ENCODE results near the gene KCNJ15. TPM values are rescaled to one million over a fixed set of nuclear protein-coding genes. Genes with fewer than 3 reads are reported as not detected.

The KCNJ15 gene
- total and polyA plus RNA-seq, 2 of the 4 experiments (the other 2 are of a cell fraction): under 0.01 to 0.07 TPM

- H4K91ac ChIP-seq (ENCODE audit: insufficient read depth, low read depth, low read length): no peak overlapping the region
- no peaks in the 10 kb centered on the region for H4K20me1 ChIP-seq (ENCODE audit: insufficient read depth, low read length)
- intact Hi-C loops (cut with micrococcal nuclease) (no loop called here), dilution Hi-C loops (cut with HindIII; ENCODE audit: low sequenced_read_pairs, unreplicated experiment) (no loop called here), in situ Hi-C loops (cut with MboI; ENCODE audit: low sequenced_read_pairs) (no loop called here)
- H2AFZ ChIP-seq (replicated peaks; ENCODE audit: low read length, poor library complexity): no peak overlapping the region
- ATAC-seq (ENCODE audit: low read depth) (no peak), DNase-seq (no peak)
- no peak overlapping the region for H2BK120ac ChIP-seq (ENCODE audit: low read depth, low read length)
- WGBS, 2 experiments (ENCODE audit: extremely low coverage in 2 of 2, insufficient read length in 1 of 2): 100% methylated on average over 2 of the region's 7 CpGs; no CpG with 5 or more reads in 1 of the 2 experiments
- no peak for TF ChIP-seq FOS (IDR thresholded peaks at IDR 0.05; ENCODE audit: low read depth, low read length)
- TF ChIP-seq MXI1 (IDR thresholded peaks at IDR 0.05; ENCODE audit: borderline replicate concordance, low read depth, low read length): no peak
- no peak for TF ChIP-seq SMC3 (IDR thresholded peaks at IDR 0.05; ENCODE audit: low read depth, low read length)
- TF ChIP-seq POLR2A (IDR thresholded peaks at IDR 0.05; ENCODE audit: low read depth, low read length): no peak
- no peak for TF ChIP-seq RCOR1 (IDR thresholded peaks at IDR 0.05; ENCODE audit: insufficient replicate concordance, low read length)
- TF ChIP-seq, protein P1, sequence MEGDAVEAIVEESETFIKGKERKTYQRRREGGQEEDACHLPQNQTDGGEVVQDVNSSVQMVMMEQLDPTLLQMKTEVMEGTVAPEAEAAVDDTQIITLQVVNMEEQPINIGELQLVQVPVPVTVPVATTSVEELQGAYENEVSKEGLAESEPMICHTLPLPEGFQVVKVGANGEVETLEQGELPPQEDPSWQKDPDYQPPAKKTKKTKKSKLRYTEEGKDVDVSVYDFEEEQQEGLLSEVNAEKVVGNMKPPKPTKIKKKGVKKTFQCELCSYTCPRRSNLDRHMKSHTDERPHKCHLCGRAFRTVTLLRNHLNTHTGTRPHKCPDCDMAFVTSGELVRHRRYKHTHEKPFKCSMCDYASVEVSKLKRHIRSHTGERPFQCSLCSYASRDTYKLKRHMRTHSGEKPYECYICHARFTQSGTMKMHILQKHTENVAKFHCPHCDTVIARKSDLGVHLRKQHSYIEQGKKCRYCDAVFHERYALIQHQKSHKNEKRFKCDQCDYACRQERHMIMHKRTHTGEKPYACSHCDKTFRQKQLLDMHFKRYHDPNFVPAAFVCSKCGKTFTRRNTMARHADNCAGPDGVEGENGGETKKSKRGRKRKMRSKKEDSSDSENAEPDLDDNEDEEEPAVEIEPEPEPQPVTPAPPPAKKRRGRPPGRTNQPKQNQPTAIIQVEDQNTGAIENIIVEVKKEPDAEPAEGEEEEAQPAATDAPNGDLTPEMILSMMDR (conservative IDR thresholded peaks at IDR 0.05; ENCODE audit: low read depth, low read length): no peak
- no peak for TF ChIP-seq USF2 (IDR thresholded peaks at IDR 0.05; ENCODE audit: low read depth, low read length)
- TF ChIP-seq BHLHE40 (IDR thresholded peaks at IDR 0.05; ENCODE audit: low read depth, low read length): no peak
- TF ChIP-seq RFX5 (IDR thresholded peaks at IDR 0.05; ENCODE audit: low read depth, low read length): no peak
- no peak for TF ChIP-seq RAD21 (IDR thresholded peaks at IDR 0.05; ENCODE audit: low read length)
- no peak for TF ChIP-seq NFE2L2 (IDR thresholded peaks at IDR 0.05; ENCODE audit: low read depth, low read length)
- no peaks in the 10 kb centered on the region for H3K79me1 ChIP-seq (ENCODE audit: low read depth in 1 of 2, low read length in 2 of 2)
- H2AK5ac ChIP-seq (ENCODE audit: low read depth, low read length): no peak overlapping the region
- no peak overlapping the region for H3K14ac ChIP-seq (replicated peaks; ENCODE audit: low read depth, low read length)
- no peak overlapping the region for H4K8ac ChIP-seq (ENCODE audit: low read depth in 2 of 2, low read length in 2 of 2)
- no peak overlapping the region for H4K5ac ChIP-seq (ENCODE audit: low read depth, low read length)
- H3K27me3 ChIP-seq (ENCODE audit: control insufficient read depth, insufficient read depth, low read length): no peaks in the 10 kb centered on the region
- no peak overlapping the region for H3K27ac ChIP-seq (ENCODE audit: insufficient read depth, low read length)
- no peak overlapping the region for H2BK5ac ChIP-seq (ENCODE audit: low read depth, low read length, poor library complexity, severe bottlenecking)
- no peaks in the 10 kb centered on the region for H3K9me3 ChIP-seq (ENCODE audit: control insufficient read depth, insufficient read depth, low read length)
- H3K56ac ChIP-seq (ENCODE audit: extremely low read depth, insufficient read depth, low read length): no peak overlapping the region
- H3K18ac ChIP-seq (ENCODE audit: low read depth, low read length): no peak overlapping the region
- no peaks in the 10 kb centered on the region for H3K36me3 ChIP-seq (ENCODE audit: control insufficient read depth, insufficient read depth, low read length)
- CTCF ChIA-PET: no interaction called here
- no peaks in the 10 kb centered on the region for H3K9me1 ChIP-seq (ENCODE audit: insufficient read depth, low read length)
- H3K9ac ChIP-seq (ENCODE audit: low read depth, low read length): no peak overlapping the region
- POLR2A ChIA-PET (ENCODE audit: unreplicated experiment): no interaction called here
- 0 out of 3 replicates have a peak overlapping the region, but pooled peaks have one; percentile 4 for H2BK15ac ChIP-seq (ENCODE audit: low read depth, low read length)
- no peak overlapping the region for H3K4me3 ChIP-seq (ENCODE audit: insufficient read depth, low read depth, low read length)
- no peak overlapping the region for H2BK20ac ChIP-seq (ENCODE audit: low read depth, low read length)
- no peak overlapping the region for H3K4ac ChIP-seq (ENCODE audit: low read depth, low read length)
- no peak overlapping the region for H2AK9ac ChIP-seq (replicated peaks; ENCODE audit: low read depth, low read length, poor library complexity)
- no peaks in the 10 kb centered on the region for H3K4me1 ChIP-seq (ENCODE audit: control insufficient read depth, insufficient read depth, low read length)
- H3K4me2 ChIP-seq (ENCODE audit: low read depth, low read length): no peak overlapping the region
- no peak overlapping the region for H3K23ac ChIP-seq (ENCODE audit: low read depth, low read length)
- BruUV-seq (replicated peaks): no TSS peak
Measured at GRCh38 chr21:38250991-38251418, 5.8 kb upstream of the KCNJ15 start.

All from IMR-90 (cell line).